C4-2B (cell line): ENCODE data around the gene NFS1.
"Not testable (repeated sequence)": the region's sequence is repeated elsewhere in the genome, so short reads cannot be mapped to it uniquely, and the experiment has no call there.

Experiments used
- H3K27ac ChIP-seq: fragments of 450-650 bp; 2 replicates; pipeline ENCODE4 v1.5.1; 2017
- CTCF ChIP-seq: fragments of 450-650 bp; conservative IDR thresholded peaks from 2 replicates; pipeline ENCODE4 v1.5.1; 2017; ENCODE audit warnings: mild to moderate bottlenecking
- ZFX ChIP-seq: fragments of 450-650 bp; IDR thresholded peaks from 2 replicates; pipeline ENCODE4 v1.6.1; 2017

The NFS1 gene

GRCh38 chr20:35718972-35719635 is 20.0 kb upstream of the NFS1 start:
- no peak for TF ChIP-seq CTCF
- no peak for TF ChIP-seq ZFX
- H3K27ac ChIP-seq, result no peak overlapping the region

- not testable (repeated sequence) for H3K27ac ChIP-seq
Observed at GRCh38 chr20:35718321-35718720, 19.2 kb upstream of the NFS1 start.

GRCh38 chr20:35716330-35716729 is 17.2 kb upstream of the NFS1 start:
- TF ChIP-seq CTCF, result no peak
- TF ChIP-seq ZFX, result no peak
- no peak overlapping the region for H3K27ac ChIP-seq

- TF ChIP-seq ZFX (no peak), CTCF (no peak)
- no peak overlapping the region for H3K27ac ChIP-seq
Observed at GRCh38 chr20:35715652-35716051, 16.5 kb upstream of the NFS1 start.

- no peak overlapping the region for H3K27ac ChIP-seq
- no peak for TF ChIP-seq CTCF
- TF ChIP-seq ZFX, result no peak
Observed at GRCh38 chr20:35714127-35714526, 15.0 kb upstream of the NFS1 start.

GRCh38 chr20:35713120-35713519 is 14.0 kb upstream of the NFS1 start:
- H3K27ac ChIP-seq, result not testable (repeated sequence)

GRCh38 chr20:35711588-35712209 is 12.5 kb upstream of the NFS1 start:
- no peak overlapping the region for H3K27ac ChIP-seq
- TF ChIP-seq CTCF, result no peak
- TF ChIP-seq ZFX, result no peak

GRCh38 chr20:35710884-35711587 is 11.9 kb upstream of the NFS1 start:
- no peak for TF ChIP-seq ZFX
- TF ChIP-seq CTCF, result no peak
- H3K27ac ChIP-seq, result no peak overlapping the region
